HG02943 (cell line): ENCODE results near the gene WDCP.
"Not testable (repeated sequence)": the region's sequence is repeated elsewhere in the genome, so short reads cannot be mapped to it uniquely, and the experiment has no call there.

Source experiments
- ATAC-seq: cut with Tn5 transposase; IDR thresholded peaks from one replicate; pipeline ENCODE4 v1.9.1; 2021; ENCODE audit warnings: mild to moderate bottlenecking, low read depth, moderate library complexity; ENCODE audit not compliant: unreplicated experiment

Gene WDCP

GRCh38 chr2:24024018-24024417 is 23.2 kb downstream of the WDCP start:
- ATAC-seq: no peak

- ATAC-seq: no peak
These were observed 24.1 kb downstream of the WDCP start for GRCh38 chr2:24022975-24023575.

GRCh38 chr2:24022324-24022974 is 24.7 kb downstream of the WDCP start:
- no peak for ATAC-seq

GRCh38 chr2:24021122-24021998 is 25.8 kb downstream of the WDCP start:
- ATAC-seq: no peak

GRCh38 chr2:24020244-24020643 is 26.9 kb downstream of the WDCP start:
- ATAC-seq: no peak

- no peak for ATAC-seq
These were observed 27.5 kb downstream of the WDCP start for GRCh38 chr2:24019729-24020128.

- no peak for ATAC-seq
These were observed 28.9 kb downstream of the WDCP start for GRCh38 chr2:24018241-24018640.

- ATAC-seq: no peak
These were observed 29.5 kb downstream of the WDCP start for GRCh38 chr2:24017711-24018110.

GRCh38 chr2:24016853-24017703 is 30.1 kb downstream of the WDCP start:
- ATAC-seq: no peak

- ATAC-seq: no peak
These were observed 30.8 kb downstream of the WDCP start for GRCh38 chr2:24016376-24016761.

GRCh38 chr2:24015562-24016375 is 31.4 kb downstream of the WDCP start:
- ATAC-seq: no peak

GRCh38 chr2:24014902-24015301 is 32.3 kb downstream of the WDCP start:
- not testable (repeated sequence) for ATAC-seq

GRCh38 chr2:24012521-24013188 is 34.5 kb downstream of the WDCP start:
- ATAC-seq: no peak

- no peak for ATAC-seq
These were observed 35.7 kb downstream of the WDCP start for GRCh38 chr2:24011250-24012104.

- no peak for ATAC-seq
These were observed 36.5 kb downstream of the WDCP start for GRCh38 chr2:24010477-24011249.

GRCh38 chr2:24009680-24010476 is 37.3 kb downstream of the WDCP start, which contains the start of gene MFSD2B:
MFSD2B (plus strand) TSS chr2:24010085; CDS start chr2:24010097, 12 bp downstream.
- ATAC-seq: no peak

GRCh38 chr2:24009367-24009679 is 37.9 kb downstream of the WDCP start:
- ATAC-seq: no peak
